GM08714 (cell line): ENCODE data around the gene CAMSAP3.
"Not testable (repeated sequence)": the region's sequence is repeated elsewhere in the genome, so short reads cannot be mapped to it uniquely, and the experiment has no call there.

ENCODE experiments used
- H3K4me3 ChIP-seq: fragments of 200-500 bp; sonication (Bioruptor generic); 2 replicates; pipeline ENCODE4 v1.5.1; 2014; ENCODE audit warnings: mild to moderate bottlenecking, low read length, inconsistent platforms
- ZNF274 ChIP-seq: IDR thresholded peaks from 2 replicates; pipeline ENCODE4 v1.6.1; 2012; ENCODE audit warnings: mild to moderate bottlenecking, low read depth, low read length

Gene CAMSAP3

DNA sequence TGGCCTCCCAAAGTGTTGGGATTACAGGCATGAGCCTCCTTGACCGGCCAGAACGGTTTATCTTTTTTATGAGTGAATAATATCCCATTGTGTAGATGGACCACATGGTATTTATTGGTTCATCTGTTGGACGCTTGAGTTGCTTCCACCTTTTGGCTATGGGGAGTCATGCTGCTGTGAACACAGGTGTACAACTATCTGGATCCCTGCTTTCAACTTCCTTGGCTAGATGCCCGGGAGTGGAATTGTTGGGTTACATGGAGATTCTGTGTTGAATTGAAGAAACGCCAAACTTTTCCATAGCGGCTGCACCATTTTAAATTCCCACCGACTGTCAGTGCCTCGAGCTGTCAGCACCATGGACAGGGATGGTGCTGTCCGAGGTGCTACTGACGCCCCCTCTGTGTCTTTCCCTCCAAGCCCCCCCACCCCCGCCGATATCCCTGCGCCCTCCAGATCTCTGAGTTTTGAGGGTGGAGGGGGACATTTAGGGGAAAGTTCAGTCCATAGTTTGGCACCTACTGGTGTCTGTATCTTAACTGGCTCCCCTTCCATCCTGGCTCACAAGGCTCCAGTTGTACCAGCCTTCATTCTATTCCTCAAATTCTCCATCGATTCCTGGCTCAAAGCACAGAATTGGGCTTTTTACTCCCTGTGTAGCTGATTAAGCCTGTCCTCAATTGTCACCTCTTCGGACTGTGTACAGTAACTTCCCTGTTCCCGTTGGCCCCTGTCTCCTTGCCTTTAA, 32.8 kb upstream of the CAMSAP3 start:
- no peak overlapping the region for H3K4me3 ChIP-seq
- no peak for TF ChIP-seq ZNF274

DNA sequence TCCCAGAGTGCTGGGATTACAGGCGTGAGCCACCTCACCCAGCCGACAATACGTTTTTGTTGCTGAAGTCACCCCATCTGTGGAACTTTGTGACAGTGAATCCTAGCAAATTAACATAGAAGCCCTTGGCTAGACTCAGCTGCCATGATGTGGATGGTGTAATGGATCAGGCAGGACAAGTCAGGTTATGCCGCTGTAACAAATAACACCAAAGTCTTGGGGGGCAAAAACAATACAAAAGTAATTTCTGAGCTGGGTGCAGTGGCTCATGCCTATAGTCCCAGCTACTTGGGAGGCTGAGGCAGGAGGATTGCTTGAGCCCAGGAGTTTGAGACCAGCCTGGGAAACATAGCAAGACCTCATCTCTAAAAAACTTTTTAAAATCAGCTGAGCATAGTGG, 30.8 kb upstream of the CAMSAP3 start:
- no peak overlapping the region for H3K4me3 ChIP-seq
- no peak for TF ChIP-seq ZNF274

DNA sequence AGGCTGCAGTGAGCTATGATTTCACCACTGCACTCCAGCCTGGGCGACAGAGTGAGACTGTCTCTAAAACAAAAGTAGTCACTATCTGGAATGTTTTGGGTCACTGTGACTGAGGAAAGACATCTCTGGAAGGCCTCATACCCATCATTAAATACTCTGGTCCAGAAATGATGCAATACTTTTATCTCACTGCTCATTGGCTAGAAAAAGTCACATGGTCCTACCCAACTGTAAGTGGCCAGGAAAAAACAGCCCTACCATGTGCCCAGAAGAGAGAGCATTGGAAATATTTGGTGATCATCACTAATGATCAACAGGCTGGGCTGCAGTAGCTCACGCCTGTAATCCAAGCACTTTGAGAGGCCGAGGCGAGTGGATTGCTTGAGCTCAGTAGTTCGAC, 30.3 kb upstream of the CAMSAP3 start:
- TF ChIP-seq ZNF274: no peak
- H3K4me3 ChIP-seq: no peak overlapping the region

DNA sequence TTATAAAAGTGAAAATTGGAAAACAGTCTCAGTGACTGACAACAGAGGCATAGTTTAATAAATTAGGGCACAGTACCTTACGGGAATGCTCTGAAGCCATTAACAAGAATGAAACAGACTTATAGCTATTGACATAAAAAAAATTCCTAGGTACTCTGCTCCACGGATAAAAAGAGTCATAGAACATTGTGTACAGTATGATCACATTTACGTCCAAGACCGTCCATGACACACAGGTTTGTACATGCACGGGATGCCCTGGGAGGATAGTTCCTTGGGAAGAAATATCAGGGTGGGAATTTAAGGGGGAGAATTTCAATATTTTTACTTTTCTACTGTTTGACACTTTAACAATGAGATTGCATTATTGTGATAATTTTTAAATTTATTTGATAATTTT, 24.9 kb upstream of the CAMSAP3 start:
- TF ChIP-seq ZNF274: no peak
- H3K4me3 ChIP-seq: no peak overlapping the region

DNA sequence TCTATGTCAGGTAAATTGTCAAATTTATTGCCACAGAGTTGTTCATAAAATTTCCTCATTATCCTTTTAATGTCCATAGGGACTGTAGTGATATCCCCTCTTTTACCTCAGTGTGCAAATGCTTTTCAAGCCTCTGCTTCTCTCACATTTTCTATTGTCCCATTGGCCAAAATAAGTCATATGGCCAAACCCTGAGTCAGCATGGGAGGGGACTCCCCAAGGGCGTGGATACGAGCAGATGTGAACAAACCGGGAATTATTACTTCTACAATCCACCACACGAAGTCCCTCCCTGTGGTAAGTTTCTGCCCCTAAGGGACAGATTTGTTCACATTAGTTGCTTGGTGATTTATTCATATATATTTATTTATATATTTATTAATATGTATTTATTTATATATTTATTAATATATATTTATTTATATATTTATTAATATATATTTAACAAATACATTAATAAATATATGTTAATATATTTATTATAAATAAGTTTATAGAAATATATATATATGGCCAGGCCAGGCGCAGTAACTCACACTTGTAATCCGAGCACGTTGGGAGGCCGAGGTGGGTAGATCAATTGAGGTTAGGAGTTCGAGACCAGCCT, 20.1 kb upstream of the CAMSAP3 start:
- H3K4me3 ChIP-seq: no peak overlapping the region
- TF ChIP-seq ZNF274: no peak

DNA sequence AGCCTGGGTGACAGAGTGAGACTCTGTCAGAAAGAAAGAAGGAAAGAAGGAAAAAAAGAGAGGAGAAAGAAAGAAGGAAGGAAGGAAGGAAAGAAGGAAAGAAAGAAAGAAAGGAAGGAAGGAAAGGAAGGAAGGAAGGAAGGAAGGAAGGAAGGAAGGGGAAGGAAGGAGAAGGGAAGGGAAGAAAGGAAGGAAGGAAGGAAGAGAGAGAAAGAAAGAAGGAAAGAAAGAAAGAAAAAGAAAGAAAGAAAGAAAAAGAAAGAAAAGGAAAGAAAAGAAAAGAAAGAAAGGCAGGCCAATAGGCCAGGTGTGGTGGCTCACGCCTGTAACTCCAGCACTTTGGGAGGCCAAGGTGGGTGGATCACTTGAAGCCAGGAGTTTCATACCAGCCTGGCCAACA, 18.2 kb upstream of the CAMSAP3 start:
- H3K4me3 ChIP-seq: not testable (repeated sequence)

DNA sequence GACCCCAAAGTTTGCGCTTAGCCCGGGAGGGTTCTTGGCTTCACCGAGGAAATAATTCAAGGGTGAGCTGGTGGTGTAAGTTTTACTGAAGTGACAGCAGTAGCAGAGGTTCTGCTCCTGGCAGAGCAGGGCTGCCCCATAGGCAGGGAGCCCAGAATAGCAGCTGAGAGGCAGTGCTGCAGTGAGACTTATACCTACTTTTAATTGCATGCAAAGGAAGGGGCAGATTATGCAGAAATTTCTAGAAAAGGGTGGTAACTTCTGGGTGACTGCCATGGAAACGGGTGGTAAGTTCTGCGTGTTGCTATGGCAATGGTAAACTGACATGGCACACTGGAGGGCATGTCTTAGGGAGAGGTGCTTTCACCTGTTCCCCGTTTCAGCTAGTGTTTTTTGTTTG, 17.5 kb upstream of the CAMSAP3 start:
- H3K4me3 ChIP-seq: no peak overlapping the region
- TF ChIP-seq ZNF274: no peak

DNA sequence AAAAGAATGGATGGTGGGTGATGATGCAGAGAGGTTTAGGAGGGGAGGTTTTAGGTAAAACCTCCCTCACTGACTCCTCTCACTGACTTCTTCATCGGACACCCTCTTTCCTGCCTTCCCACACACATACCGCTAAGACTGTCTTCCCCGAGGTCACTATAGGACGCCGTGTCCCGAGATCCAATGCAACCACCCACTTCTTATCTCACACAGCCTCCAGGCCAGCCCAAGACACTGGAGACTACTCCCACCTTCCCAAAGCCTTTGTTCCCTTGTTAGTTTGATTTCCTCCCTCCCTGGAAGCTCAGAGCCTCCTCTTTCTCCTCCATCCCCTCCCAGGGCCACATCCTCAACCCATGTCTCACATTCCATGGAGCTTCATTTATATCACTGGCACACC, 16.5 kb upstream of the CAMSAP3 start:
- TF ChIP-seq ZNF274: no peak
- H3K4me3 ChIP-seq: no peak overlapping the region

DNA sequence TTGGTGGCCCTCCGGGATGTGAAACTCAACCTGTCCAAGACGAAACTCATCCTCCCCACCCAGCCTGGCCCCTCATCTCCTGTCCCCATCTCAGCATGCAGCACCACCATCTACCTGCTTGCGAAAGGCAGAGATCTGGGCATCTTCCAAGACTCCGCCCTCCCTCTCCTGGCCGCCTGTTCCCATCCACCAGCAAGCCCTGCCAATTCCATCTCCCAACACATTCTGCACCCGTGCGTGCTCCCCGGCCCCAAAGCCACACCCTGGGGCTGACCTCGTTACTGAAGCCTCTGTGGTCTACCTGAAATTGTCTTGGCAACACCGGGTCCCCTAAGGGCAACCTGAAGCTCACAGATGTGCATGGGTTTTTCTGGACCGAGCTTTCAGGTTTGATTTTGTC, 13.2 kb upstream of the CAMSAP3 start:
- no peak for TF ChIP-seq ZNF274
- H3K4me3 ChIP-seq: no peak overlapping the region

DNA sequence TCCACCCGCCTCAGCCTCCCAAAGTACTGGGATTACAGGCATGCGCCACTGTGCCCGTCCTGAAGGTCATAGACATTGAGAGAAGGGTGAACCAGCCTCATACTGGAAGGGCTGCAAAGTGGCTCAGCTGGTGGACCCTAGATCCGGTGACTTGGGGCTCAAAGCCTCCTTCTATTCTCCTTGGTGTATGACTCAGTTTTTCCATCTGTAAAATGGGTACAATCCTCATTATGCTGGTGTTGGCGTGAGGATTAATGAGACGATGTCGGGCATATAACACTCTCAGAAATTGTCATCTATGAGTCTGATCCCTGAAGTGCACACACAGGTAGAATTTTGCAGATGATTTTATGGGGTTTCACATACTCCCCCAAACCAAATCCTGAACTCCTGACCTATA, 5.8 kb upstream of the CAMSAP3 start:
- H3K4me3 ChIP-seq: no peak overlapping the region
- no peak for TF ChIP-seq ZNF274

DNA sequence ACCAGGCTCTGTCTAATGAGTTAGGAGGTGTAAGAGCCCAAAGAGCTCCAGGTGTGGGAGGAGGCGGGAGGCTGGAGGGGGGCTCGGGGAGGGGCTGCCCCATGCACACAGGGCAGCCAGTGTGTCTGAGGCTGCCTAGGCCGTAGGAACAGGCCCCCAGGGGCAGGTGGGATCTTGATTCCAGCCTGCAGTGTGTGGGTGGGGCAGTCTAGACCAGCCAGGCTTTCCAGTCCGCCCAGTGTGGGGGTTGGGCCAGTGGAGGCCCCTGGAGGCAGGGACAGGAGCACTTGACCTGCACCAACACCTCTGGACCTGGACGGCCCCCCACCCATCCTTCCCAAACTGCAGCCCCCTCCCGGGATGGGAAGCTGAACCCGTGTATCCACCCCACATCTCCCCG, 5.4 kb upstream of the CAMSAP3 start:
- no peak for TF ChIP-seq ZNF274
- no peak overlapping the region for H3K4me3 ChIP-seq

DNA sequence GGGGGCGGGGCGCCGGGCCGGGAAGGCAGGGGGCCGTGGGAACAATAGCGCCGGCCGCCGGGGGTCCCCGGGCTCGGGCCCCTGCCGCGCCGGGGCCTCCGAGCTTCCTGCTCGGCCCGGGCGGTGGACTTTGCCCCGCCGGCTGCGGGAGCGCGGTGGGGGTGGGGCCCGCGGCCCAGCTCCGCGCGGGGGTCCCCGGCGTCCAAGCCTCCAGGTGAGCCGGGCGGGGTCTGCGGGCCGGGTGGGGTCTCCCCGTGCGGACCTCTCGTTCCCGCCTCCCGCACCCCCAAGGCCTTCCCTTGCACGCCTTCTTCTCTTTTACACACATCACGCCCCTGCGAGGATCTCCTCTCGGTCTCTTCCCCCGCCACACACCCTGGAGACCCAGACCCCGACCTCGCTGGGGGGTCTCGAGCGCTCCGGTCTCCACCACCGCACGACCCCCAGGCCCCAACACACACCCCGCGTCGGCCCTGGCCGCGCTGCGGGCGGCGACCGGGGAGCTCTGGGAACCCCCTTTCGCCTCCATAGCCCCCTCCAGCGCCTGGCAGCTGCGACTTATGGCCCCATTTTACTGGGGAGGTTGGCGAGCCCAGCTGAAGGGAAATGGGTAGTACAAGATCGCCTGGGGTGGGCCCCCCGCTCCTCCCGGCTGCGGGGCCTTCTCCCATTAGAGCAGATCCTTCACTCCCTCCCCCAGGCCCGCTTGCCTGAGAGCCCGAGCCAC, 711 bp downstream of the CAMSAP3 start:
- peak overlapping the region; percentile 66 for H3K4me3 ChIP-seq
- TF ChIP-seq ZNF274: no peak

DNA sequence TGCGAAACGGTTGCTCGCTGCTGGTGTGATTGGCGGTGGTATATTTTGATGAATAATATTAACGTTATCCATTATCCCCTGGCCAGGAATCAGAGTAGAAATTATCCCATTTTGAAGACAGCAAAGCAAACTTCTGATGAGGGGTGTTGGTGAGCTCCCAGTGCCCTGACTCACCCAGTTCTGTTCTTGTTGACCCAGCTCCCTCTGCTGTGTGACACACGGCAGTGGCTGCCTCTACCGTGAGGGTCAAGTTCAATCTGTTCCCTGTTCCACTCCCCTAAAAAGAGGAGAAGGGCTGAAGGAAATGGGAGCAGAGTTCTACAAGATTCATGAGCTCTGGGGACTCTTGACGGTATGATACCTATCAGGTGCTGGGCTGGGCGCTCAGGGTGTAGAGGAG, 2.0 kb downstream of the CAMSAP3 start:
- no peak overlapping the region for H3K4me3 ChIP-seq
- no peak for TF ChIP-seq ZNF274

DNA sequence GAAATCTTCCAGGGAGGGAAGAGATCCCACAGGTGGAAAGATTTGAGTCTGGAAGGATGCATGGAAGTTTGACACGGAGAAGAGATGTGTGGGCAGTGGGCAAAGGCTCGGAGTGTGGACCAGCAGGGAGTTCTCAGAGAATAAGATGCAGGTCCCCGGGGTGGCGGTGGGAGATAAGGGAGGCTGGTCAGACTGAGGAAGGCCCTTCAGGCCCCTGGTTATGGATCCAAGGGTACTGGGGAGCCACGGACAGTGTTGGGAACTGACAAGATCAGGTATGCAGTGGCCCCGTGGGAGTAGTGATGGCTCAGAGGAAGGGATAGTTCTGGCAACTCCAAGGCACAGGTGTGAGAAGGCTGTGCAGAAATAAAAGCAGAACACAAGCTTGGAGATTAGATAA, 2.5 kb downstream of the CAMSAP3 start:
- H3K4me3 ChIP-seq: no peak overlapping the region
- TF ChIP-seq ZNF274: no peak

DNA sequence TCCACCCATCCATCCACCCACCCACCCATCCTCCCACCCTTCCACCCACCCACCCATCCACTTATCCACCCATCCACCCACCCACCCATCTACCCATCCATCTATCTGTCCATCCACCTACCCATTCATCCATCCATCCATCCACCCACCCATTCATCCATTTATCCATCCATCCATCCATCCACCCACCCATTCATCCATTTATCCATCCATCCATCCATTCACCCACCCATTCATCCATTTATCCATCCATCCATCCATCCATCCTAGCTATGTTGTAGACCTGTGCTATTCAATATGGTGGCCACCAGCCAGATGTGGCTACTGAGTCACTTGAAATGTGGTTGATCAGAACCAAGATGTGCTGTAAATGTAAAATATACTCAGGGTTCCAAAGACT, 5.1 kb downstream of the CAMSAP3 start:
- TF ChIP-seq ZNF274: no peak

More for the DNA sequence above, 5.1 kb downstream of the CAMSAP3 start:
- no peak overlapping the region for H3K4me3 ChIP-seq
